HG02840 (cell line): ENCODE measurements around the gene SELENOK.

ENCODE experiments used
- ATAC-seq: cut with Tn5 transposase; IDR thresholded peaks from one replicate; pipeline ENCODE4 v1.9.1; 2021; ENCODE audit warnings: mild to moderate bottlenecking, moderate library complexity, moderate number of reproducible peaks; ENCODE audit not compliant: unreplicated experiment, low FRiP score

The SELENOK gene

DNA sequence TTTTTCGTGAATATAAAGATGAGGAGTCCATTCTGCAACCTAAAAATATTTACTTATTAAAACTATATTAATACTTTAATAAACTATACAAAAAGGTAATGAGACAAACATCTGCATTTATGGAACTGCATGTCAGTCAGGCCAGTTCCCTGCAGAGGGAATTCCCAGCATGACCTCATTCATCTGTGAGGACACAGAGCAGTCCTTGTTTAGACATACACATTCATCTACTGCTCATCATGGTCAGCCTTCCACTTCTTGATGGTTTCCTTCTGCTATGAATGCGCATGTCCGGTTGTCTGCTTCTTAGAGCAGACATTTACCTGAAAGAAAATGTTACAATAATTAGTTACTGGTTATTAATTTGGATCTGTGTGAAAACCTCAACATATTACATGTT, 6.4 kb downstream of the SELENOK start:
- no peak for ATAC-seq

DNA sequence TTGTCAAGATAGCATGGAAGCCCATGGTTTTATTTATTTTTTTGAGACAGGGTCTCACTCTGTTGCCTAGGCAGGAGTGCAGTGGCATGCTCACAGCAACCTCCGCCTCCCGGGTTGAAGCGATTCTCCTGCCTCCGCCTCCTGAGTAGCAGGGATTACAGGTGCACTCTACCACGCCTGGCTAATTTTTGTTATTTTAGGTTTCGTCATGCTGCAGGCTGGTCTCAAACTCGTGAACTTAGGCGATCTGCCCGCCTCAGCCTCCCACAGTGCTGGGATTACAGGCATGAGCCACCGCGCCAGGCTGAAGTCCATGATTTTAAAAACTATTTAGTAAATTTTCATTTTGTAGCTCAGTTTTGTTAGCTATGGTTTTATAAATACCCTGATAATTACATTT, 7.0 kb downstream of the SELENOK start:
- no peak for ATAC-seq

- ATAC-seq, result no peak
Measured at GRCh38 chr3:53883008-53883407, 8.7 kb downstream of the SELENOK start.

GRCh38 chr3:53881691-53882593, 9.7 kb downstream of the SELENOK start, which contains the start of gene ACTR8:
Gene ACTR8 (minus strand): TSS chr3:53882152. CDS start chr3:53882101, 51 bp downstream.
- peak; percentile 76 for ATAC-seq

DNA sequence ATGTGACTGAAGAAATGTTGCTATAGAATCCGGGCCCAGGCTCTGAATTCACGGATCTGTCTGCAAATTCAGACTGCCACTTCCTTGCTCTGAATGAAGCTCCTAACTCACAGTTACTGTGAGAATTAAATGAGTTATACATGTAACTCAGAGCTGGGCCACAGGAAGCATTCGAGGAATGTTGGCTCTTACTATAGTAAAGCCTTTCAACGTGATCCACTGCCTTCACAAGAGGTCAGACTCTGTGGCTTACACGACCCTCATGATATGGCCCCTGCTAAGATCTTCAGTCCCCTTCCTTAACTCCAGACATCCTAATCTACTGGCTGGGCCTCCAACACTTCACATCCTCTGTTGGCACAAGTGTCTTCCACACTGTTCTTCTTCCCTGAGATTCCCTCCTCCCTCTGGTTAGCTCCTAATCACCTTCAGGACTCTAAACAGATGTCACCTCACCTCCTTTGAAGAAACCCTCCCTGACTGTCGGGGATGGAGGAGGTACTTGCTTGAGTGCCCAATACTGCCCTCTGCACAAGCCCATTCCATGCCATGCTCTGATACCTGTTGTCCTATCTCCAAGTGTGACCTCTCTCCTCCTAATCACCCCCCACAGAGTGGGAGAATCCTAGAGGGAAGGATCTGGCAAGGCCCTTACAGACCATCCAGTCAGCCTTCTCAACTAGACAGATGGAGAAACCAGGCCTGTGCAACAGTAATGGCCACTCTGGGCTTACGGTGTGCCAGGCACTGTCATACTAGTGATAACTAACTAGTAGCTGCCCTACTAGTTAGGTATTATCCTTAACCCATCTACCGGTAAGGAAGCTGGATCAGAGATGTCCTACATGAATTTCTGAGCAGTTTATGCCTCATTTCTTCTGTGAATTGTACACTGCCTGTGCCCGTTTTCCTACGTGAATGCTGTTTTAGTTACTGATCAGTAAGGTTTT, 11.0 kb downstream of the SELENOK start:
- ATAC-seq, result no peak

DNA sequence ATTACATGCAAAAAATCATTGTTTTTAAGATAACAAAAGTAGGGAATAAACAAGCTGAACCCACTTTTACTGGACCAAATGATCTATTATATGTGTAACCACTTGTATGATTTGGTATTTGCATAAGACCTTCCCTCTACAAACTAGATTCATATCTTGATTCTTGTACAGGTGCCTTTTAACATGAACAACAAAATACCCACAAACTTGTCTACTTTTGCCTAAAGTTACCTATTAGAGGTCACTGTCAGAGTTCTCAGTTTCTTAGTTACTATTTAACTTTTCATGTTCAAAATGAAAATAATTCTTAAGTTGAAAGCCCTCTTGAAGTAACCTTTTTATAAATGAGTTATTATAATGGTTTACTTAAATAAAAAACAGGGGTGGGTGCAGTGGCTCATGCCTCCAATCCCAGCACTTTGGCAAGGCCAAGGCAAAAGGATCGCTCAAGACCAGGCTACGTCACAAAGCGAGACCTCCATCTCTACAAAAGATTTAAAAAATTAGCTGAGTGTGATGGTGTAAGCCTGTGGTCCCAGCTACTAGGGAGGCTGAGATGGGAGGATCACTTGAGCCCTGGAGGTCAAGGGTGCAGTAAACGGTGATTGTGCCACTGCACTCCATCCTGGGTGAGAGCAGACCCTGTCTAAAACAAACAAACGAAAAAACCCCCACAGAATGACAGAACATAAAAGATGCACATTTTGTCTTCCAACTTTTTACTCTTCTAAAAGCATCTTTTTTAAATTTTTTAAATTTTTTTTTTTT, 25.7 kb downstream of the SELENOK start:
- no peak for ATAC-seq

- ATAC-seq, result peak; percentile 56
Measured at GRCh38 chr3:53863145-53863544, 28.5 kb downstream of the SELENOK start.

DNA sequence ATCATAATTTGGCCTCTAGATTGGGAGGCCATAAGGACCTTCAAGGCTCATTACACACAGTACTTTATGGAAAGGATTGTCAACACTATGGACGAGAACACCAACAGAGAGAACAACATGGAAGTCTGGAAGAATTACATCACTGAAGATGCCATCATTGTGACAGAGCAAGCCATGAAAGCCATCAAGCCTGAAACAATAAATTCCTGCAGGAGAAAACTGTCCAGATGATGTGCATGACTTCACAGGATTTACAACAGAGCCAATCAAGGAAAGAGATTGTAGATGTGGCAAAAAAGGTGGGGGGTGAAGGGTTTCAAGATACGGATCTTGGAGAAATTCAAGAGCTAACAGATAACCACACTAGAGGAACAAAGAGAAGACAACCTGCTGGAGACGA, 29.4 kb downstream of the SELENOK start:
- no peak for ATAC-seq

DNA sequence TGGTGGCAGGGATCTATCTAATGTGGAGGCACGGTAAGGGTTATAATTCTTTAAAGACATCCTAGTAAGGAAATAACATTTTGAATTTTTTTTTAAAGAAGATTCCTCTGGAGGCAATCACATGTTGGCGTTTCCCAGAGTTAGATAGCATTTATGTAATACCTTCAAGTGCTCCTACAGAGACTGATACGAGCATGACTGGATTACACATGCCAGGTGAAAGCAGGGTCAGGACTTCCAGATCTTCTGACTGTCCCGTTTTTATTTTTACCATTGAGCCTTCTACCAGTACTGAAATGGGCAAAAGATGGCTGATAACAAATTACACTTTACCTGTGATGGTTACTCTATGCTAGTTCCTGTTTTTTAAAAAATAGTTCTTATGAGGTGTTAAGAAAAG, 31.5 kb downstream of the SELENOK start:
- no peak for ATAC-seq

DNA sequence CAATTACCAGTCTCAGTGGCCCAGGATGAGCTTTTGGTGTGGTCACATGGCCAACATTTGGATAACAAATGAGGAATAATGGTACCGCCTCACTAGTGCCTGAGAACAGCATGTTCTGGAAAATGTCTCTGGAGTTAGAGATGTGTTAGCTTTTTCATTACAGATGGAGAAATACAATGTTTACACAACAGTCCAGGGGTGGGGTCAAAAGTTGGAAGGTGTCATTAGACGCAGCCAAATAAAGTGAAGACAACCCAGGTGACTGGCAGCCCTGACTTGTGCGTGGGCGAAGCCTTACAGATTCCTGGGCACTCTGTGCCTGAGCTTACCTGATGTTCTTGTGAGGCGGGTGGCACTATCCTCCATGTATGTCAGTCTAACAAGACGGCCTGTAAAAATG, 32.5 kb downstream of the SELENOK start:
- no peak for ATAC-seq

DNA sequence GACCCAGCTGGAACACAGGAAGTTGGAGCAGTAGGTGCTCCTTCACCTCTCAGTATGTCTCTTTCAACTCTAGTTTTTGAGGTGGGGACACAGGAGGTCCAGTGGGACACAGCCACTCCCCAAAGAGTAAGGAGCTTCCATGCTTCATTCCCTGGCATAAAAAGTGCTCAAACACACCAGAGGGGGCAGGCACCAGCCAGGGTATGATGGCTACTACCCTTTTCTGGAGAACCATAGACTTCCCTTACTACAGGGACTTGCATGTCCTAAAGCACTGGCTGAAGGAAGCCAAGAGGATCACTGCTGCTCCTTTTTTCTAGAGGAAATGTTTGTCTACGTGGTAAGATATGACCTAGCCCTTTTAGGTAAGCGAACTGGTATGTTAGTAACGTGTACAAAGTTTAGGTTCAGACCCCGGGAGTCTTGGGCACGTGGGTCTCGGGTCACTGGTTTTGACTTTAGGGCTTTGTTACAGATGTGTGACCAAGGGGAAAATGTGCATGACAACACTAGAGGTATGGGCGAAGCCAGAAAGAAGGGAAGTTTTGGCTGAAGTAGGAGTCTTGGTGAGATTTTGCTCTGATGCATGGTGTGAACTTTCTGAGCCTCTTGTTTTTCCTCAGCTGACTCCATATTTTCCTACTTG, 33.4 kb downstream of the SELENOK start:
- no peak for ATAC-seq

DNA sequence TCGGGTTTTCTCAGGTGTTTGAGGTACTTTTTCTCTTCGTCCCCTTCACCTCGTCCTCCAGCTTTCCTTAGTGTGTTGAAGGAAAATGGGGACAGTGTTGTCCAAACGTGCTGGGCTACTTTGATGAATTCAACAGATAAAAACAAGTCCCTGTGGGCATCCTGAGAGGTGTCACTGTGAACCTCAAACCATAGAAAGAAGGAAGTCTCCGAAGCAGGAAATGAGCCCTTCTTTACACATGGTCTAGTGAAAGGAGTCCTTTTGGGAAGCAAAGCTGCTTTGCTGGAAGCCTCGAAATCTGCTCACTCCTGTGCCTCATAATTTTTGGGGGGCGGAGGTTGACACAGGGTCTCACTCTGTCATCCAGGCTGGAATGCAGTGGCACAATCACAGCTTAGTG, 34.7 kb downstream of the SELENOK start:
- ATAC-seq, result no peak

- ATAC-seq, result no peak
Measured at GRCh38 chr3:53850895-53851294, 40.8 kb downstream of the SELENOK start.

GRCh38 chr3:53849916-53850315, 41.7 kb downstream of the SELENOK start:
- no peak for ATAC-seq

DNA sequence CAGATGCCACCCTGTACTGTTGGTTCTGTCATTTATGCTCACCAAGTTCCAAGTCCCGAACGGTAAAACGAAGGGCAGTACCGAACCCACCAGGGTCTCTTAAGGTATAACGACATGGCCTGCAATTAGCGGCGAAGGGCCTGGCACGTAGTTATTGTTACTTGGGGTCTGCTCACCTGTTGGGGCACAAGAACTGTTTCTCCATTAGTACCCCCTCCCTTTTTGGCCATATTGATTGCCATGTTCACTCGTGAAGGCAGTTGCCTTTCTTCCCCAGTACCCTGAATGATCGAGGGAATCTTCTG, 44.9 kb downstream of the SELENOK start:
- no peak for ATAC-seq

DNA sequence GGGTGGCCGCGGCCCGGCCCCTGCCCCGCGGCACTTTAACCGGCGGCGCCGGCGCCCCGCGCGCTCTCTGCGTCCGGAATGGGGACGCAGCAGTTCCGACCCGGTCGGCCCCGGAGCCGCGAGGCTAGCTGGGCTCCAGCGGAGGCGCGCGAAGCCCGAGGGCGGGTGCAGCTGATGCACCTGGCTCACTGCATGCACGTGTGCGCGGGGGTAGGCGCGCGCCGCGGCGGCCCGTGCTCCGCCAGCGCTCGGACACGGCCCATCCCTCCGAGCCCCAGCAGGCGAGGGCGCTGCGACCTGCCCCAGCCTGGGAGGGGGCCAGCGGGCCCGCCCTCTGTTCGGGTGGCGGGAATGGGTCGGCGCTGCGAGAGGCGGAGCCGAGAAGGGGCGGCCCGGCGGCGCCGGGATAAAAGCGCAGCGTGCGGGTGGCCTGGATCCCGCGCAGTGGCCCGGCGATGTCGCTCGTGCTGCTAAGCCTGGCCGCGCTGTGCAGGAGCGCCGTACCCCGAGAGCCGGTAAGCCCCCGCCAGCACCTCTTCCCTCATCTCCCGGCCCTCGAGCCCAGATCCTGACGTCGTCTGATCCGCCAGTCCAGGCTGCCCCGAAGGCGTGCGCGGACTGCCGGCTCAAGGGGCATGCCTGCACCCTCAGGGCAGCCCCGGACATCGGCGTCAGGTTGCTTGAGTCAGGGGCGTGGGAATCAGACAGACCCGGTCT, 45.4 kb downstream of the SELENOK start, which contains the start of the genes CHDH and IL17RB:
TSS of gene CHDH (minus strand) at position 286 of the 717 bp plus-strand sequence. CDS start 22,411 bp downstream, outside the sequence.
TSS of gene IL17RB (plus strand) at position 435 of the 717 bp plus-strand sequence. CDS start at position 456, 21 bp downstream.
- ATAC-seq, result peak; percentile 39

GRCh38 chr3:53845881-53846133, 45.9 kb downstream of the SELENOK start:
- ATAC-seq, result no peak

- peak; percentile 30 for ATAC-seq
Measured at GRCh38 chr3:53845103-53845880, 46.4 kb downstream of the SELENOK start.
